Trophoblast cell (in vitro differentiated cells and primary cell): ENCODE measurements around the gene RAB15.
A peak's percentile ranks its signal among the peaks of the same experiment; 100 is the strongest.

Experiments used
- DNase-seq, 2 donors: peaks; one replicate each; pipeline ENCODE4 v3.0.0-alpha.2; 2016
- H2AFZ ChIP-seq: 2 replicates; pipeline ENCODE4 v1.6.1; 2013; ENCODE audit warnings: low read length, moderate library complexity, mild to moderate bottlenecking; ENCODE audit not compliant: insufficient read depth, poor library complexity
- H2AK5ac ChIP-seq: 2 replicates; pipeline ENCODE4 v1.6.1; 2013; ENCODE audit warnings: mild to moderate bottlenecking, low read length
- H2BK120ac ChIP-seq: 2 replicates; pipeline ENCODE4 v1.6.1; 2013; ENCODE audit warnings: low read length, mild to moderate bottlenecking, moderate library complexity; ENCODE audit not compliant: insufficient read depth, poor library complexity
- H2BK12ac ChIP-seq: 2 replicates; pipeline ENCODE4 v1.6.1; 2013; ENCODE audit warnings: mild to moderate bottlenecking, low read length, moderate library complexity
- H2BK5ac ChIP-seq: 2 replicates; pipeline ENCODE4 v1.6.1; 2013; ENCODE audit warnings: low read length, low read depth, moderate library complexity, mild to moderate bottlenecking; ENCODE audit not compliant: poor library complexity
- H3K14ac ChIP-seq: 2 replicates; pipeline ENCODE4 v1.6.1; 2013; ENCODE audit warnings: mild to moderate bottlenecking, low read length
- H3K18ac ChIP-seq: 2 replicates; pipeline ENCODE4 v1.6.1; 2013; ENCODE audit warnings: mild to moderate bottlenecking, low read length
- H3K23ac ChIP-seq: 2 replicates; pipeline ENCODE4 v1.6.1; 2013; ENCODE audit warnings: low read length
- H3K27ac ChIP-seq: 2 replicates; pipeline ENCODE4 v1.5.1; 2013; ENCODE audit warnings: low read depth, mild to moderate bottlenecking, inconsistent platforms, low read length, moderate library complexity
- H3K27me3 ChIP-seq: 2 replicates; pipeline ENCODE4 v1.6.1; 2013; ENCODE audit warnings: inconsistent platforms, mild to moderate bottlenecking, low read length, moderate library complexity; ENCODE audit not compliant: insufficient read depth
- H3K36me3 ChIP-seq, 2 experiments: 1 replicate in 1 of 2; 2 replicates in 1 of 2; pipeline ENCODE4 v1.6.1; 2013; ENCODE audit warnings: low read length in 2 of 2, mild to moderate bottlenecking in 2 of 2, moderate library complexity in 1 of 2; ENCODE audit not compliant: insufficient read depth in 2 of 2, control insufficient read depth in 1 of 2
- H3K4ac ChIP-seq: 2 replicates; pipeline ENCODE4 v1.6.1; 2013; ENCODE audit warnings: low read depth, mild to moderate bottlenecking, low read length, moderate library complexity
- H3K4me1 ChIP-seq, 2 experiments: 1 replicate in 1 of 2; 2 replicates in 1 of 2; pipeline ENCODE4 v1.6.1; 2013; ENCODE audit warnings: low read length in 2 of 2, mild to moderate bottlenecking in 2 of 2, moderate library complexity in 1 of 2; ENCODE audit not compliant: insufficient read depth in 2 of 2, control insufficient read depth in 1 of 2
- H3K4me2 ChIP-seq: 2 replicates; pipeline ENCODE4 v1.6.1; 2013; ENCODE audit warnings: inconsistent platforms, mild to moderate bottlenecking, low read length, moderate library complexity
- H3K4me3 ChIP-seq: 2 replicates; pipeline ENCODE4 v1.5.1; 2013; ENCODE audit warnings: mild to moderate bottlenecking, low read depth, low read length, inconsistent platforms
- H3K79me1 ChIP-seq: one replicate; pipeline ENCODE4 v1.6.1; 2013; ENCODE audit warnings: low read length
- H3K79me2 ChIP-seq: 2 replicates; pipeline ENCODE4 v1.6.1; 2013; ENCODE audit warnings: low read length, mild to moderate bottlenecking; ENCODE audit not compliant: control insufficient read depth, insufficient read depth, poor library complexity
- H3K9ac ChIP-seq: 2 replicates; pipeline ENCODE4 v1.6.1; 2013; ENCODE audit warnings: mild to moderate bottlenecking, low read length
- H3K9me3 ChIP-seq: 2 replicates; pipeline ENCODE4 v1.6.1; 2013; ENCODE audit warnings: low read depth, mild to moderate bottlenecking, control low read depth, inconsistent platforms, low read length; ENCODE audit not compliant: insufficient read depth
- H4K12ac ChIP-seq: 2 replicates; pipeline ENCODE4 v1.6.1; 2013; ENCODE audit warnings: low read depth, mild to moderate bottlenecking, low read length, moderate library complexity
- H4K8ac ChIP-seq: 2 replicates; pipeline ENCODE4 v1.6.1; 2013; ENCODE audit warnings: low read depth, mild to moderate bottlenecking, low read length, moderate library complexity
- H4K91ac ChIP-seq: one replicate; pipeline ENCODE4 v1.6.1; 2013; ENCODE audit warnings: low read depth, mild to moderate bottlenecking, low read length, moderate library complexity
- WGBS: extraction: QIAGEN DNeasy Blood & Tissue Kit; methylation state at CpG from one replicate; pipeline ENCODE4 v1.1.7; 2013; ENCODE audit warnings: missing lambda C conversion rate; ENCODE audit not compliant: insufficient read length, insufficient coverage; ENCODE audit errors: extremely low coverage; 5-methylcytosine and 5-hydroxymethylcytosine counted together

Gene RAB15

GRCh38 chr14:65006261-65006721 lies 34.2 kb upstream of the RAB15 start:
- no peak overlapping the region for H3K14ac ChIP-seq
- no peaks in the 10 kb centered on the region for H3K27me3 ChIP-seq
- no peak overlapping the region for H2BK120ac ChIP-seq
- no peak overlapping the region for H2BK5ac ChIP-seq
- H2AFZ ChIP-seq: no peak overlapping the region
- H2BK12ac ChIP-seq: no peak overlapping the region
- H4K8ac ChIP-seq: no peak overlapping the region
- H3K4ac ChIP-seq: no peak overlapping the region
- no peaks in the 10 kb centered on the region for H3K79me2 ChIP-seq
- H3K36me3 ChIP-seq: peaks cover 0 to 2% of the 10 kb centered on the region in 2 experiments
- no peak overlapping the region for H3K23ac ChIP-seq
- no peak overlapping the region for H3K9ac ChIP-seq
- WGBS: no CpG with 5 or more reads among the region's 6 CpGs
- H2AK5ac ChIP-seq: no peak overlapping the region
- no peak for DNase-seq
- H3K79me1 ChIP-seq: no peaks in the 10 kb centered on the region
- no peak overlapping the region for H3K18ac ChIP-seq
- H4K91ac ChIP-seq: no peak overlapping the region
- peaks cover 0 to 2% of the 10 kb centered on the region in 2 experiments for H3K4me1 ChIP-seq
- H3K4me3 ChIP-seq: no peak overlapping the region
- no peak overlapping the region for H3K4me2 ChIP-seq
- H3K9me3 ChIP-seq: no peaks in the 10 kb centered on the region
- no peak overlapping the region for H3K27ac ChIP-seq
- H4K12ac ChIP-seq: no peak overlapping the region

GRCh38 chr14:65003394-65003793 lies 31.3 kb upstream of the RAB15 start:
- no peak overlapping the region for H3K4ac ChIP-seq
- no peak overlapping the region for H3K27ac ChIP-seq
- no peak overlapping the region for H3K14ac ChIP-seq
- H3K9ac ChIP-seq: no peak overlapping the region
- no peak overlapping the region for H2BK5ac ChIP-seq
- no peak overlapping the region for H3K4me2 ChIP-seq
- no peak overlapping the region for H3K4me3 ChIP-seq
- peaks cover 0 to 2% of the 10 kb centered on the region in 2 experiments for H3K4me1 ChIP-seq
- WGBS: no CpG with 5 or more reads among the region's 2 CpGs
- H4K91ac ChIP-seq: no peak overlapping the region
- H3K23ac ChIP-seq: no peak overlapping the region
- no peak overlapping the region for H2BK12ac ChIP-seq
- no peaks in the 10 kb centered on the region for H3K79me2 ChIP-seq
- no peak overlapping the region for H2BK120ac ChIP-seq
- no peak overlapping the region for H4K8ac ChIP-seq
- no peaks in the 10 kb centered on the region for H3K36me3 ChIP-seq
- no peak for DNase-seq
- H3K79me1 ChIP-seq: no peaks in the 10 kb centered on the region
- H2AK5ac ChIP-seq: no peak overlapping the region
- H3K27me3 ChIP-seq: no peaks in the 10 kb centered on the region
- no peak overlapping the region for H3K18ac ChIP-seq
- no peaks in the 10 kb centered on the region for H3K9me3 ChIP-seq
- H2AFZ ChIP-seq: no peak overlapping the region
- H4K12ac ChIP-seq: no peak overlapping the region

- Histone ChIP-seq H4K8ac (no peak overlapping the region), H2BK5ac (no peak overlapping the region), H3K9me3 (no peaks in the 10 kb centered on the region), H2AK5ac (no peak overlapping the region), H3K79me2 (no peaks in the 10 kb centered on the region), H3K27me3 (no peaks in the 10 kb centered on the region), H2AFZ (no peak overlapping the region), H3K4ac (no peak overlapping the region), H3K36me3 (no peaks in the 10 kb centered on the region), H4K12ac (no peak overlapping the region), H2BK12ac (no peak overlapping the region), H3K27ac (no peak overlapping the region), H2BK120ac (no peak overlapping the region), H3K4me2 (no peak overlapping the region), H3K14ac (no peak overlapping the region), H3K4me1 (peaks cover 0 to 2% of the 10 kb centered on the region in 2 experiments), H3K18ac (no peak overlapping the region), H3K23ac (no peak overlapping the region), H3K4me3 (no peak overlapping the region), H4K91ac (no peak overlapping the region), H3K79me1 (no peaks in the 10 kb centered on the region), H3K9ac (no peak overlapping the region)
- 100% methylated on average over 1 of the region's 6 CpGs for WGBS
- peak in 1 of 2 donors; percentile 6 for DNase-seq
Measured at GRCh38 chr14:65002586-65003210, 30.6 kb upstream of the RAB15 start.

- Histone ChIP-seq H4K8ac (no peak overlapping the region), H2AK5ac (no peak overlapping the region), H3K9me3 (no peaks in the 10 kb centered on the region), H3K23ac (no peak overlapping the region), H3K36me3 (no peaks in the 10 kb centered on the region), H3K18ac (no peak overlapping the region), H4K12ac (no peak overlapping the region), H2BK5ac (no peak overlapping the region), H2AFZ (no peak overlapping the region), H4K91ac (no peak overlapping the region), H2BK12ac (no peak overlapping the region), H3K4ac (no peak overlapping the region), H3K79me2 (no peaks in the 10 kb centered on the region), H3K9ac (no peak overlapping the region), H3K27ac (no peak overlapping the region), H3K4me3 (no peak overlapping the region), H3K79me1 (no peaks in the 10 kb centered on the region), H3K14ac (no peak overlapping the region), H3K4me2 (no peak overlapping the region), H3K27me3 (no peaks in the 10 kb centered on the region), H2BK120ac (no peak overlapping the region), H3K4me1 (peaks cover 0 to 5% of the 10 kb centered on the region in 2 experiments)
- no peak for DNase-seq
- no CpG with 5 or more reads among the region's 6 CpGs for WGBS
Measured at GRCh38 chr14:65001723-65002122, 29.6 kb upstream of the RAB15 start.
